Activated T-helper 1 cell treated with Interleukin-2 at 50 U/mL for 16 hours (primary cell): ENCODE data around the gene EEF1AKMT3.
"Not testable (repeated sequence)": the region's sequence is repeated elsewhere in the genome, so short reads cannot be mapped to it uniquely, and the experiment has no call there.

Experiments
- DNase-seq: peaks from one replicate; pipeline ENCODE4 v3.0.0-alpha.2; 2020; ENCODE audit warnings: low read depth

The EEF1AKMT3 gene

GRCh38 chr12:57765698-57766463 is 6.5 kb upstream of the EEF1AKMT3 start:
- DNase-seq: no peak

- DNase-seq: no peak
Measured at GRCh38 chr12:57766464-57767304, 5.7 kb upstream of the EEF1AKMT3 start, which contains the start of gene CYP27B1. Gene CYP27B1, minus strand, starts transcription at chr12:57767078. Its CDS starts 37 bp downstream, at chr12:57767041.

- DNase-seq: no peak
Measured at GRCh38 chr12:57767305-57767698, 5.1 kb upstream of the EEF1AKMT3 start.

GRCh38 chr12:57767876-57768275 is 4.5 kb upstream of the EEF1AKMT3 start:
- no peak for DNase-seq

DNA sequence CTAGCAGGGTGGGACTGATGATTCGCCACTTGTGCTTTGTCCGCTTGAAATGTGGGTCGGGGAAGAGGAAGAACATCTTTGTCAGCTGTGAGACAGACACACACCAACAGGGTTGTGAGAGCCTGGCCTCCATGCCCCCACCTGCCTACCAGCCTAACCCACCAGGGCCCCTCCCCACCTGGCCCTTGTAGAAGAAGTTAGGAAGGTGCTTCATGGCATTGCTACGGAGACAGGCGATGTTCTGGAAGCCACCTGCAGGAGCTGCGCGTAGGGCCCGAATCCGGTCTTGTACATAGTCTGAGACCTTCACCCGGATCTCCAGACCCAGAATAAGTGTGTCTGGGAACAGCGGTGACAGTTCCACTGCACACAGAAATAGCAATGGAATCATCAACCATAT is 2.8 kb upstream of the EEF1AKMT3 start:
- no peak for DNase-seq

GRCh38 chr12:57770734-57771133 is 1.7 kb upstream of the EEF1AKMT3 start:
- DNase-seq: no peak

GRCh38 chr12:57771236-57771872 is 1.1 kb upstream of the EEF1AKMT3 start:
- peak; percentile 55 for DNase-seq

DNA sequence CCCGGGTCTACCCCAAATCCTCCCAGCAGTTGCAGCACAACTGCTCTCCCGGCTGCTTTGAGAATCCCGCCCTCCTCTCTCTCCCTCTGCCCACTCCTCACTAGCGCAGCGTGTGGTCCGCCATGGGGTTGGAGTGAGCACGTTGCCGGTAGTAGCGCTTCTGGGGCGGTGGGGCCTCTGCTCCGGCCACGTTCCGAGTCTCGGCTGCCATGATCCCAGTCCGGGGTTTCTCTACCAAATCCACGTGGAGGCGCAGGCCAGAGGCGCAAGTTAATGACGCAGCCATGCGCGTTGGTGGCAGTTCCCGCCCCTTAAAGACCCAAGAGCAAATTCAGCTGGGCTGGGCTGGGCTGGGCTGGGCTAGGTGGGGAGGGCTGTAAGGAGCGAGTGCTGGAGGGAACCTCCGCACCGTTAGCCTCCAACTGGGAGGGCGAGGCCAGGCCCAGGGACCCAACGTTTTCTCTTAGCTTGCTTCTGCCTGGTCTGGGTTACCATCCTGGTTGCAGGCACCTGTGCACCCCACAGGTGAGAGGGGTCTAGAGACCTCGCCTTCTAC is 463 bp upstream of the EEF1AKMT3 start, which contains the start of gene METTL1:
Gene METTL1 (minus strand): TSS at position 233 of the 556 bp plus-strand sequence. CDS start 22 bp downstream, at position 211.
- peak; percentile 76 for DNase-seq

GRCh38 chr12:57774634-57775033 is 2.2 kb downstream of the EEF1AKMT3 start:
- not testable (repeated sequence) for DNase-seq

DNA sequence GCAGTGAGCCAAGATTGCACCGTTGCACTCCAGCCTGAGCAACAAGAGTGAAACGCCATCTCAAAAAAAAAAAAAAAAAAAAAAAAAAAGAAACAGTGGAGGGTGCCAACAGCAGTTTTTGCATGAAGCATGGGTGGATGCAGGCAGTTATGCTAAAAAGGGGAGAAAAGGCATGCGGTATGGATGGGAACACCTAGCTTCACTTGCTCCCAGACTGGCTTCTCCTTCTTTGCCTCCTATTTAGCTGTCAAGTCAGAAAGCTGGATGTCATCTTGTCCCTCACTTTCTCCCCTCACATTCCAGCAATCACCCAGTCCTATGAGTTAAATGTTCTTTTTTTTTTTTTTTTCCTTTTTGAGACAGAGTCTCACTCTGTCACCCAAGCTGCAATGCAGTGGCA is 2.6 kb downstream of the EEF1AKMT3 start:
- DNase-seq: no peak

- no peak for DNase-seq
Measured at GRCh38 chr12:57775563-57776246, 3.3 kb downstream of the EEF1AKMT3 start.

- no peak for DNase-seq
Measured at GRCh38 chr12:57776247-57776587, 3.8 kb downstream of the EEF1AKMT3 start.

- DNase-seq: no peak
Measured at GRCh38 chr12:57777367-57777766, 5.0 kb downstream of the EEF1AKMT3 start.

DNA sequence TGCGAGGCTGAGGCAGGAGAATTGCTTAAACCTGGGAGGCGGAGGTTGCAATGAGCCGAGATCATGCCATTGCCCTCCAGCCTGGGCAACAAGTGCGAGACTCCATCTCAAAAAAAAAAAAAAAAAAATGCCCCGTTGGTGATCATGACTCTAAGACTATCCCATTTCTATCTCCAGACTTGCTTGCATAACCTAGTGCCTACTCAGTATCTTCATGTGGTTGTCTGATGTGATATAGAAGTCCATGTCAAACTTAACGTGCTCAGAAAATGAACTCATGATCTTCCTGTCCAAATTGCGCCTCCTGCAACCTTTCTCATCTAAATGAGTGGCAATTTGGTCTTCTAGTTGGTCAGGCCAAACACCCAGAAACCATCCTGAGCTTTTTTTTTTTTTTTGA is 5.5 kb downstream of the EEF1AKMT3 start:
- no peak for DNase-seq

DNA sequence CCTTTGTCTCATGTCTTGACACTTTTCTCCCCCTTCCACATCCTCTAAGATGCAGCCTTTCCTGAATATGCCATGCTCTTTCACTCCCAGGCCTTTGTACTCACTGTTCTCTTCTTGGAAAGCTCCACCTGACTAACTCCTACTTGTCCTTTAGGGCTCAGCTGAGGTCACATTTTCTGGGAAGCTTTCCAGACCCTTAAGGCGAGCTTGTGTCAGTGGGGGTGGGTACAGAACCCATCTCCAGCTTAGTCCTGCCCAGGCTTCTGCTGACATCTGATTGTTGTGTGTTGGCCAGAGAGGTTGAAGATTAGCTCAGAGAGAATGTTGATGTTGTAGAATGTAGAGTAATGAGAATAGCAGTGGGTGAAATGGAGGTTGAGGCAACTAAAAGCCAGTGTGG is 7.3 kb downstream of the EEF1AKMT3 start:
- DNase-seq: no peak

DNA sequence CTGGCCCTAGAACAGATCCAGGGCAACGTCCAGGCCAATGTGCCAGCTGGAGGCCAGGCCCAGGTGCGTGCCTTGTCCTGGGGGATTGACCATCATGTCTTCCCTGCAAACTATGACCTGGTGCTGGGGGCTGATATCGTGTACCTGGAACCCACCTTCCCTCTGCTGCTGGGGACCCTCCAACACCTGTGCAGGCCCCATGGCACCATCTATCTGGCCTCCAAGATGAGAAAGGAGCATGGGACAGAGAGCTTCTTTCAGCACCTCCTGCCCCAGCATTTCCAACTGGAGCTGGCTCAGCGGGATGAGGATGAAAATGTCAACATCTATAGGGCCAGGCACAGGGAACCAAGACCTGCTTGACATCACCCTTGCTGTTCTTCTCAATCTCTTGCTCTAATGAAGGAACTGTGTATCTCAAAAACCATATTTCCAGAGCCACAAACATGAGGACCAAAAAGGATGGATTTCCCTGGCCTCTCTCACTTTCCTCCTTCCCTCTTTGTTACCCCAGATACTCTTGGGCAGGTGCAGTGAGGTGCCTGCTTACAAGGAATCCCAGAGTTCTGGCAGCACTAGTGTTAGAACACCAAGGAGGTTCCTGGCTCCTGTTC is 8.0 kb downstream of the EEF1AKMT3 start:
- DNase-seq: no peak

GRCh38 chr12:57781244-57781643 is 8.8 kb downstream of the EEF1AKMT3 start:
- no peak for DNase-seq

GRCh38 chr12:57781801-57782200 is 9.4 kb downstream of the EEF1AKMT3 start:
- no peak for DNase-seq

DNA sequence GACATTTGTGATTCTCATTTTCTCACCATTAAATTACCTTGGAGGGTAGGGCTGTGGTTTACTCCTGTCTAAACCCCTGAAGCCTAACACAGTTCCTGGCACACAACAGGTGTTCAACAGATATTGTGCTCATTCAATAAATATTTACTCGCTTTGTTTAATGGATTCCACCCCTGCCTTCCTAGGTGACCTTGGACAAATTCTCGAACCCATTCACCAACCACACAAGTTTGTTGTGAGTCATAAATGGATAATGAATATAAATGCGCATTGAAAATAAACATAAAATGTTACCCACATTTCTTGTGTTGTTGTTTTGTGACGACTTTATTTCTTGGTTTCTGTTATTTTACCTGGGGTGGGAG is 9.8 kb downstream of the EEF1AKMT3 start:
- DNase-seq: no peak

DNA sequence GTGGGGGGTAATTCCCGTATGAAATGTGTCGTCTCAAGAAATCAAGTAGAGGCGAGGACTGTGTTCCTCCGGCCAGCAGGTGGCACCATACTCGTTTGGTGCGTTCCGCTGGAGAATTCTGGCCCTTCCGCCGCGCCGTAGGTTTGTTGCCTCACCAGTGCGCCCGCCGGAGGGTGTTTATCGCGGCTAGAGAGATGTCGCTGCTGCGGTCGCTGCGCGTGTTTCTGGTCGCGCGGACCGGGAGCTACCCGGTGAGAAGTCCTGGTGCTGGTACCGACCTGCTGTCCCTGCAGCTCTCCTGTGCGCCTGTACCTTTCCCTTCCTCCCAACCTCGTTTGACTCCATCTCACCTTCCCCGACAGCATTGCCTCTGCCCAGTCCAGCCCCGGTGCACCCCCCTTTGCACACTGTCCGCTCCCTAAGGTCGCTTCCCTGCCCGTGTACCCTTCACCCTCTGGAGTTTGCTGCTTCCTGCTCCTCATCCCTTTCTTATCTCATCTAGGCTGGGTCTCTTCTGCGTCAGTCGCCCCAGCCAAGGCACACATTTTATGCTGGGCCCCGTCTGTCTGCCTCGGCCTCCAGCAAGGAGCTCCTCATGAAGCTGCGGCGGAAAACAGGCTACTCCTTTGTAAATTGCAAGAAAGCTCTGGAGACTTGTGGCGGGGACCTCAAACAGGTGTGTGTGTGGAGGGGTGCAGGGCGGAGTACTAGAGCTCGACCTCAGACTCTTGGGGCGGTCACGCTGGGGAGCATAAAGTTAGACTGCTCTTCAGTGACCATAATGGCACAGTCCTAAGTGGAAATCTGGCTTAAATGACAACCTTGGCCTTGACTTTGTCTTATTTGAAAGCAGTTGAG is 10.4 kb downstream of the EEF1AKMT3 start, which contains the start of gene TSFM:
Gene TSFM (plus strand): TSS at position 180 of the 858 bp plus-strand sequence. CDS start 15 bp downstream, at position 195.
- DNase-seq: peak; percentile 93
